NCI-H226 (cell line): ENCODE data around the gene ATXN2.
"Not testable (repeated sequence)": the region's sequence is repeated elsewhere in the genome, so short reads cannot be mapped to it uniquely, and the experiment has no call there.

ENCODE experiments used
- DNase-seq: peaks from one replicate; pipeline ENCODE4 v3.0.0-alpha.2; 2015

Gene ATXN2

DNA sequence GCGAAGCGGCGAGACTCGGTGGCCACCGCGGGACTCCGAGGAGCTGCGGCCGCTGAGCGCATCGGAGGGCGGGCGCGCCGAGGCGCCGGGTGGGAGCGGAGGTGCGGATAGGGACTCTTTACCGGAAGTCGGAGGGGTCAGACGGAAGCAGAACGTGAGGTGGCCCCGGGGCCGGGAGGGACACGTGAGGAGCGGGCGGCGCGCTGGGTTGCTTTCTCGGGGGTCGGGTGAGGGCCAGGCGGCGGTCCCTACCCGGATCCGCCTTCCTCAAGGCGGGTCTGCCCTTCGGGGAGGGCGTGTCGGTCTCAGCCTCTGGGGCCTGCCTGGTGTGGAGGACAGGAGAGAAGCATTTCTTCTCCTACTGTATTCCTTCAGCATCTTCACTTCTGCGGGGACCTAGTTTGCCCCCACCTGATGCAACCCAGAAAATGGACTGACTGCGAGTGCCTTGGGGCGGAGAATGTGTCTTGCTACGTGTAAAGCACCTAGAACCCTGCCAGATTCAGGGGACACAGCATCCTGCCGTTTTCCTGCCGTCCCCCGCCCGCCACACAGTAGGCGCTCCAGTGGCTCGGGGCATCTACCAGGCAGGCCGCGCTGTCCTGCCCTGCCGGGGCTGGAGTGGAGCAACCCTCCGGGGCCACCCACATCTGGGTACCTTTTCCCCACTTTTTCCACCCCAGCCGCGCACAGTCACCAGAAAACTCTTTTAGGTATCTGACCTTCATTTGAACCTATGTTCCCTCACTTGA lies 514 bp upstream of the ATXN2 start:
- peak; percentile 92 for DNase-seq

DNA sequence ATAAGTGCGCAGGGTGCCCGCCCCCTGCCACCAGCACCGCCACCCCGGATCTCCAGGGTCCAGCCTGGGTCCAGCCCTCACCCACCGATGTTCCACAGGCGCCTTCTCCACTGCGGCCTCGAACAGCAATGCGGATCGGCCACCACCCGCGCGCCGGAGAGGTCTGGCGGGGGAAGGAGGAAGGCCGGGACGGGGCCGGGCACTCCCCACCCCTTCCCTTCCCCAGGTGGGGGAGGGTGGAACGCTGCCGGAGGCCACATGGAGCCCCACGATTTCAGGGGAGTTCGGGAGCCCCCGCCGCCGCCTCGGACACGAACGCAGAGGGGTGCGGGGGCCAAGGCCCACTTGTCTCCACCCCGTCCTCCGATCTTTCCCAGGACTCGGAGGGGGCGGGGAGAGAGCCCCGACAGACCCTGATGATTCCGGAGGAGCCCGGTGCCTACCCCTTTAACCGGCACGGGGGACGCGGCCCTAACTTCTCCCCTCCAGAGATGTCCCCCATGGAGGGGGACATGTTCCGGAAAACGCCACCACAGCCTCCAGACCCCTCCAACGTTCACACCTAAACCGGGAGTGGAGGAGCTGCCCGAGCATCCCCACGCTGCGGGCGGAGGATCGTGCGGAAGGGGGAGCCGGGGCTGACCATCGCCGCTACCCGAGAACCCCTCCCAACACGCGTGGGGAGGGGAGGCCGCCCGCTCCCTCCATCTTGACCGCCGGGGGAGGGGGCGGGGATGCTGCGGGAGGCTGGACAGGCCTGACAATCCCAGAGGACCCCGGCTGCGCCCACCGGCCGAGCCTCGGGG lies 1.1 kb downstream of the ATXN2 start:
- peak; percentile 54 for DNase-seq

DNA sequence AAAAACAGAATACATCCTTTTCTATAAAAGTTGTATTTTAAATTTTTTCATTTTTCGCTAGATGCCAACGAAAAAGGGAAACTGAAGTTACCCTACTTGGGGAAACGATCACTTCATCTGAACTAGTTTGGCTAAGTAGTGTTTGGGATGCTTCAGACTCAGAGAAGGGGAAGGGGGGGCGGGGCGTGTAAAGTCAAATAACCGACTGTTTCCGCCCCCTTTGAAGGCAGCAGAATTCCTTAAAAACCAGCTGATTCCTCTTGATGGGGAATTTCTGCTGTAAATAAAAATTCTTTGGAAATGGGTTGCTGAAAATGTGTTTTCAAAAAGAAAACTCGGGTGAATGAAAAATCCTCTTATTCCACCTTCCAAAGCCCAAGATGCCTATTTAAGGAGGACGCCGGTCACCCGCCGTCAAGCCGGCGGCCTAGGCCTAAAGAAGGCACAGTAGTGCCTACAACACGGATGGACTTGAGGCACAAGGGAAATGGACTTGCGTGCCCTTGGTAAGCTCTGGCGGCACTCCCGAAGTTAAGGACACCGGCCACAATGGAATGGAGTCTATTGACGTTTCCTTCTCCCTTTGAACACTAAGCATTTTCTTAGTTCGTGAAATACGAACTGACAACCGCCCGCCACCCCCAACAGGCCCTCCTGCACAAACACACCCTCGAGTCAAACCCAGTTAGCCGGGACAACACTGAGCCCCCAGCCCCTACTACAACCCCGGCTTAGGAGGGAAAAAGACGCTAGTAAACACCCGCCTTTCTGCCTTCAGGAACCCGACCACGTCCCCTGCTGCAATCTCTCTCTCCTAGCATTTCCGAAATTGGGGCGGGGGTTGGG lies 1.9 kb downstream of the ATXN2 start:
- peak; percentile 39 for DNase-seq

DNA sequence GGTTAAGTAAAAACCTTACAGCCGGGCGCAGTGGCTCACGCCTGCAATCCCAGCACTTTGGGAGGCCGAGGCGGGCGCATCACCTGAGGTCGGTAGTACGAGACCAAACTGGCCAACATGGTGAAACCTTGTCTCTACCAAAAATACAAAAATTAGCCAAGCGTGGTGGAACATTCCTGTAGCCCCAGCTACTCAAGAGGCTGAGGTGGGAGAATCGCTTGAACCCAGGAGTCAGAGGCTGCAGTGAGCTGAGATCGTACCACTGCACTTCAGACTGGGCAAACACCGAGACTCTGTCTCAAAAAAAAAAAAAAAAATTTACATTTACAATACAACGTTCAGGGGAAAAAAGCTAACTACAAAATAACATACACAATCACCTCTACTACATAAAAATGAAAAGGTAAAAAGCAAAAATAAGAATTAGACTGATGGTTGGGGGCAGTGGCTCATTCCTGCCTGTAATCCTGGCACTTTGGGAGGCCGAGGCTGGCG lies 3.7 kb downstream of the ATXN2 start:
- not testable (repeated sequence) for DNase-seq

- not testable (repeated sequence) for DNase-seq
Measured at GRCh38 chr12:111591399-111592010, 7.6 kb downstream of the ATXN2 start.

DNA sequence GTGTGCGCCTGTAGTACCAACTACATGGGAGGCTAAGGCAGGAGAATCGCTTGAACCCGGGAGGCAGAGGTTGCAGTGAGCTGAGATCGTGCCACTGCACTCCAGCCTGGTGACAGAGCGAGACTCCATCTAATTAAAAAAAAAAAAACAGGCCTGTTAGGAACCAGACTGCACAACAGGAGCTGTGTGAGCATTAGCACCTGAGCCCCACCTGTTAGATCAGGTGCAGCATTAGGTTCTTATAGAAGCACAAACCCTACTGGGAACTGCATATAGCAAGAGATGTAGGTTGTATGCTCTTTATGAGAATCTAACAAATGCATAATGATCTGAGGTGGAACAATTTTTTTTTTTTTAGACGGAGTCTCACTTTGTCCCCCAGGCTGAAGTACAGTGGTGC lies 8.6 kb downstream of the ATXN2 start:
- no peak for DNase-seq

- DNase-seq = no peak
Measured at GRCh38 chr12:111589601-111590000, 9.5 kb downstream of the ATXN2 start.

GRCh38 chr12:111588010-111588409 lies 11.1 kb downstream of the ATXN2 start:
- no peak for DNase-seq

DNA sequence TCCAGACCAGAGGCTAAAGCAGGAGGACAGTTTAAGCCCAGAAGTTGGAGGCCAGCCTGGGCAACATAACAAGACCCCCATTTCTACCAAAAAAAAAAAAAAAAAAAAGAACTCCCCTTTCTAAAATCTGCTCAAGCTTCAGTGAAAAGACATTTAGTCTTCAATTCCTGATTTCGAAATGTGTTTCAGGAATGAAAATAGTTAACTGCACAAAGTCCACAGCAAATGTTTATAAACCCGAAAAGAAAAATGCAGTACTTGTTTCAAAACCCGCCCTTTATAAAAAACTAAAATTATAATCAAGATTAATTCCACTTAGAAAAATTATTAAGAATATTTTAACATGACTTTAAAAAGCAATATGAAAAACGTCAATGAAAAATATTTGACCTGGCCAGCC lies 12.1 kb downstream of the ATXN2 start:
- DNase-seq = no peak

GRCh38 chr12:111585690-111586089 lies 13.4 kb downstream of the ATXN2 start:
- DNase-seq = no peak

GRCh38 chr12:111584959-111585358 lies 14.2 kb downstream of the ATXN2 start:
- peak; percentile 64 for DNase-seq

- not testable (repeated sequence) for DNase-seq
Measured at GRCh38 chr12:111583506-111583905, 15.6 kb downstream of the ATXN2 start.

- no peak for DNase-seq
Measured at GRCh38 chr12:111582133-111582747, 16.9 kb downstream of the ATXN2 start.

GRCh38 chr12:111581434-111582132 lies 17.5 kb downstream of the ATXN2 start:
- no peak for DNase-seq

- DNase-seq = no peak
Measured at GRCh38 chr12:111580737-111581136, 18.4 kb downstream of the ATXN2 start.

DNA sequence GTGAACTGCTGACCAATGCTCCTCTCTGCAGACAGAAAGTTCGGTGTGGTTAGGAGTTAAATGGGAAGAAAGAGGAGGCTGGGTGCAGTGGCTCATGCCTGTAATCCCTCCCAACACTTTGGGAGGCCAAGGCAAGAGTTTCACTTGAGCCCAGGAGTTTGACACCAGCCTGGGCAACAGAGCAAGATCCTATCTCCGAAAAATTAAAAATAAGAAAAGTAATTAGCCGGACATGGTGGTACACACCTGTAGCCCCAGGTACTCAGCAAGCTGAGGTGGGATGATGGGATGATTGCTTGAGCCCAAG lies 19.0 kb downstream of the ATXN2 start:
- DNase-seq = no peak

- no peak for DNase-seq
Measured at GRCh38 chr12:111578971-111579340, 20.2 kb downstream of the ATXN2 start.

DNA sequence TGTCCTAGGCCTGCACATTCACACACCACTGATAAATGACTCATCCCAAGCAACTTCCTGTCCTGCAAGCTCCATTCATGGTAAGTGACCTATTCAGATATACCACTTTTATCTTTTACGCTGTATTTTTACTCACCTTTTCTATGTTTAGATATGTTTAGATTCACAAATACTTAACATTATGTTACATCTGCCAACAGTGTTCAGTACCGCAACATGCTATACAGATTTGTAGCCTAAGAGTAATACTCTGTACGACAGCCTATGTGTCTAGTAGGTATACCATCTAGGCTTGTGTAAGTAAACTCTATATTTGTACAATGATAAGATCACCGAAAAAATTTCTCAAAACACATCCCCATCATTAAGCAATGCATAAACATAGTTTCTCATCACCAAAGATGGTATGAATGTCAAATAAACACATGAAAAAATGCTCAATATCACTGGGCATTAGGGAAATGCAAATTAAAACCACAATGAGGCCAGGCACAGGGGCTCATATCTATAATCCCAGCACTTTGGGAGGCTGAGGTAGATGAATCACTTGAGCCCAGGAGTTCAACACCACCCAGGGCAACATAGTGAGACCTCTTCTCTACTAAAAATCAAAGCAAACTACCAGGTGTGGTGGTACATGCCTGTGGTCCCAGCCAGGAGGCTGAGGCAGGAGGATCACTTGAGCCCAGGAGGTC lies 20.7 kb downstream of the ATXN2 start:
- peak; percentile 68 for DNase-seq

DNA sequence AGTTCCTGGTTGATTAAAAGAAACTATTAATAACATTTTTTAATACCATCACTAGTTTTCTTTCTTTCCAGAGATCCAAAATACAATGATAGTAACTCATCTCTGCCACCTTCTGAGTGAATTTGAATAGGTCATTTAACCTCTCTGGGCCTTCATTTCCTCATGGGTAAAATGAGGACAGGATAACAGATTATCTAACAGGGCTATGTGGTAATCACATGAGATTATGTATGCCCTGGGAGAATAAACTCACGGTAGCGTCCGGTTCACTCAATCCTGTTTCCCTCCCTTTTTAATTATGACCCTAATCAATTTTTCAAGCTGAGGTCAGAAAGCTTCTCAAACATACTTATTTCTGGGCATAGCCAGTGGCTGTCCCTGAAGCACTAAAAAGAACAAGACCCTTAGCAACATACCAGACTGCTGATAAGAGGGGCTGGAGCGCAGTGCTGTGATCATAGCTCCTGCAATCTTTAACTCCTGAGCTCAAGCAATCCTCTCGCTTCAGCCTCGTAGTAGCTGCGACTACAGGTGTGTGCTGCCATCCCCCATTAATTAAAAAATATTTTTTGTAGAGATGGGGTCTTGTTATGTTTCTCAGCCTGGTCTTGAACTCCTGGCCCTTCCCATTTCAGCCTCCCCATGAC lies 24.2 kb downstream of the ATXN2 start:
- no peak for DNase-seq

GRCh38 chr12:111573476-111573875 lies 25.6 kb downstream of the ATXN2 start:
- no peak for DNase-seq
